ENCODE data around the gene RALGPS2. TPM values are rescaled to one million over a fixed set of nuclear protein-coding genes. Genes with fewer than 3 reads are reported as not detected.

Gene RALGPS2
- total and polyA plus RNA-seq, 2 of the 8 experiments (the other 6 are each of a cell fraction or from before 2014, with no cell fraction given): 6.7 to 38.0 TPM

GRCh38 chr1:178751046-178751445 is 26.0 kb downstream of the RALGPS2 start:
- H2AK5ac ChIP-seq (ENCODE audit: low read depth, low read length): no peak overlapping the region
- FAIRE-seq: no peak
- H4K5ac ChIP-seq (ENCODE audit: insufficient read length, low read depth, low read length): no peak overlapping the region
- H2BK5ac ChIP-seq (ENCODE audit: low read depth, low read length): no peak overlapping the region
- H3K4me1 ChIP-seq (replicated peaks in 1 of 4; ENCODE audit: control insufficient read depth in 3 of 4, insufficient read depth in 4 of 4, low read length in 3 of 4): no peaks in the 10 kb centered on the region; a peak in 1 of 7 replicates
- no peaks in the 10 kb centered on the region for H3K23me2 ChIP-seq (ENCODE audit: low read depth, low read length)
- no peaks in the 10 kb centered on the region for H3K27me3 ChIP-seq (replicated peaks in 1 of 4; ENCODE audit: control insufficient read depth in 3 of 4, extremely low read depth in 1 of 4, insufficient read depth in 3 of 4, low read length in 3 of 4)
- H3K9me3 ChIP-seq (ENCODE audit: insufficient read depth in 2 of 2, low read depth in 1 of 2, low read length in 1 of 2): no peaks in the 10 kb centered on the region
- DNase-seq (ENCODE audit: low read depth in 1 of 2, low spot score in 2 of 2): no peak
- H3K56ac ChIP-seq (replicated peaks; ENCODE audit: insufficient read length, low read depth, low read length): no peak overlapping the region
- no peak overlapping the region for H3K23ac ChIP-seq (ENCODE audit: insufficient read length)
- CTCF ChIA-PET (ENCODE audit: partially characterized antibody): interaction anchor here (0.6 to 4.9 kb wide), 11 partner anchors 10 to 252 kb away, joined by 3 to 40 read pairs (median 4); no protein-coding TSS in a partner anchor
- no peak overlapping the region for H2BK12ac ChIP-seq (ENCODE audit: low read depth, low read length)
- TF ChIP-seq CBX8 (IDR thresholded peaks at IDR 0.05; ENCODE audit: borderline replicate concordance, low read depth, low read length) (no peak), MAX (IDR thresholded peaks at IDR 0.05) (no peak), TEAD4 (IDR thresholded peaks at IDR 0.05; ENCODE audit: low read depth, low read length) (no peak), JUN (IDR thresholded peaks at IDR 0.05; ENCODE audit: low read depth, low read length) (no peak), CHD2 (IDR thresholded peaks at IDR 0.05; ENCODE audit: low read length) (no peak), CEBPB (IDR thresholded peaks at IDR 0.05; ENCODE audit: low read depth, low read length) (no peak), EGR1 (IDR thresholded peaks at IDR 0.05; ENCODE audit: borderline replicate concordance, low read depth, low read length) (no peak), POU5F1 (IDR thresholded peaks at IDR 0.05; ENCODE audit: low read depth, low read length) (no peak), KDM5A (IDR thresholded peaks at IDR 0.05; ENCODE audit: low read length) (no peak), EZH2 (IDR thresholded peaks at IDR 0.05; ENCODE audit: low read depth, low read length, severe bottlenecking) (no peak), RXRA (IDR thresholded peaks at IDR 0.05; ENCODE audit: insufficient read depth, low read depth, low read length) (no peak)
- TF ChIP-seq, protein P1, sequence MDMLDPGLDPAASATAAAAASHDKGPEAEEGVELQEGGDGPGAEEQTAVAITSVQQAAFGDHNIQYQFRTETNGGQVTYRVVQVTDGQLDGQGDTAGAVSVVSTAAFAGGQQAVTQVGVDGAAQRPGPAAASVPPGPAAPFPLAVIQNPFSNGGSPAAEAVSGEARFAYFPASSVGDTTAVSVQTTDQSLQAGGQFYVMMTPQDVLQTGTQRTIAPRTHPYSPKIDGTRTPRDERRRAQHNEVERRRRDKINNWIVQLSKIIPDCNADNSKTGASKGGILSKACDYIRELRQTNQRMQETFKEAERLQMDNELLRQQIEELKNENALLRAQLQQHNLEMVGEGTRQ (IDR thresholded peaks at IDR 0.05; ENCODE audit: low read length): no peak
- no peak overlapping the region for H3K18ac ChIP-seq (ENCODE audit: extremely low read depth, low read length)
- H2AFZ ChIP-seq (ENCODE audit: low read length): no peak overlapping the region
- H3K36me3 ChIP-seq (ENCODE audit: control insufficient read depth in 2 of 4, insufficient read depth in 4 of 4, low read length in 3 of 4): peaks cover 0 to 2% (median 1%) of the 10 kb centered on the region in 4 experiments; a peak in 1 of 8 replicates
- 82% methylated on average over 4 of the region's 4 CpGs; no CpG with 5 or more reads in 1 of the 2 experiments for WGBS, 2 experiments (ENCODE audit: extremely low coverage in 1 of 2, insufficient coverage in 1 of 2, insufficient read length in 1 of 2, insufficient replicate concordance in 2 of 2, low coverage in 1 of 2, low lambda C conversion rate in 2 of 2, missing lambda C conversion rate in 1 of 2)
- H4K20me1 ChIP-seq (replicated peaks in 1 of 2; ENCODE audit: control insufficient read depth in 1 of 2, insufficient read depth in 2 of 2, low read length in 2 of 2): peaks cover 0 to 2% of the 10 kb centered on the region in 2 experiments
- H3K4me3 ChIP-seq (ENCODE audit: extremely low read depth in 1 of 4, insufficient read depth in 2 of 4, low read depth in 3 of 4, low read length in 4 of 4): no peak overlapping the region
- no peak overlapping the region for H3K27ac ChIP-seq (ENCODE audit: low read depth, low read length)
- H2BK15ac ChIP-seq (ENCODE audit: low read length): no peak overlapping the region
- no peak overlapping the region for H3K4ac ChIP-seq (replicated peaks; ENCODE audit: insufficient read length, low read depth, low read length)
- no peak overlapping the region for H3K4me2 ChIP-seq (ENCODE audit: insufficient read depth in 1 of 2, low read depth in 2 of 2, low read length in 2 of 2)
- no peak overlapping the region for H3K9ac ChIP-seq (replicated peaks in 1 of 4; ENCODE audit: extremely low read depth in 1 of 4, low read depth in 3 of 4, low read length in 3 of 4)
- peaks cover 0 to 21% of the 10 kb centered on the region in 2 experiments; a peak in 3 of 4 replicates for H3K79me2 ChIP-seq (ENCODE audit: control insufficient read depth in 1 of 2, insufficient read depth in 2 of 2, low read length in 2 of 2)
- no peak overlapping the region for H4K91ac ChIP-seq (replicated peaks; ENCODE audit: insufficient read length, low read length)
- H2BK20ac ChIP-seq (ENCODE audit: low read length): no peak overlapping the region
- H3K79me1 ChIP-seq (ENCODE audit: low read depth, low read length): no peaks in the 10 kb centered on the region
- no peak overlapping the region for H2BK120ac ChIP-seq (replicated peaks; ENCODE audit: low read depth, low read length)
- H4K8ac ChIP-seq (ENCODE audit: extremely low read depth, insufficient read depth, low read length): no peak overlapping the region
- no peak overlapping the region for H3K14ac ChIP-seq (ENCODE audit: insufficient read length)
- POLR2A ChIA-PET (ENCODE audit: partially characterized antibody): no interaction called here
